K562 (cell line): ENCODE results near the gene SPAG4. TPM values are rescaled to one million over a fixed set of nuclear protein-coding genes. Genes with fewer than 3 reads are reported as not detected.

Experiments
- BRCA1 ChIP-seq, 2 experiments: fragments of 450-650 bp in 1 of 2; sonication (generic) in 1 of 2; formaldehyde crosslinking in 1 of 2; IDR thresholded peaks; 2 replicates each; pipeline versions ENCODE4 v1.5.0 to v1.6.1; 2017 to 2020; ENCODE audit warnings: mild to moderate bottlenecking in 1 of 2, missing genetic modification reagents in 1 of 2
- CBX5 ChIP-seq: IDR thresholded peaks from 2 replicates; pipeline ENCODE4 v1.6.1; 2014; ENCODE audit warnings: low read depth, borderline replicate concordance
- E2F3 ChIP-seq: fragments of 250-450 bp; sonication (Bioruptor Pico); IDR thresholded peaks from 2 replicates; pipeline ENCODE4 v1.4.0; 2020; ENCODE audit warnings: mild to moderate bottlenecking
- HDGF ChIP-seq: fragments of 450-650 bp; IDR thresholded peaks from 2 replicates; pipeline ENCODE4 v1.6.1; 2016
- MECOM ChIP-seq: fragments of 250-450 bp; sonication (Bioruptor Pico); IDR thresholded peaks from 2 replicates; pipeline ENCODE4 v1.8.0; 2022; ENCODE audit warnings: inconsistent platforms
- NELFE ChIP-seq: IDR thresholded peaks from 2 replicates; pipeline ENCODE4 v1.6.1; 2011; ENCODE audit warnings: mild to moderate bottlenecking; ENCODE audit not compliant: insufficient read depth, insufficient read length
- PCBP1 ChIP-seq: fragments of 200-400 bp; formaldehyde crosslinking; IDR thresholded peaks from 2 replicates; pipeline ENCODE4 v1.6.1; 2018; ENCODE audit warnings: mild to moderate bottlenecking, low read depth, low read length; ENCODE audit not compliant: poor library complexity, severe bottlenecking
- PTBP1 ChIP-seq: fragments of 200-400 bp; formaldehyde crosslinking; IDR thresholded peaks from 2 replicates; pipeline ENCODE4 v1.6.1; 2017; ENCODE audit warnings: low read depth, low read length
- SMAD2 ChIP-seq: fragments of 150-350 bp; IDR thresholded peaks from 2 replicates; pipeline ENCODE4 v1.6.1; 2014; ENCODE audit warnings: low read depth, mild to moderate bottlenecking, low read length
- ZBED1 ChIP-seq: IDR thresholded peaks from 2 replicates; pipeline ENCODE4 v1.6.1; 2014
- ZBTB17 ChIP-seq: fragments of 450-650 bp; formaldehyde crosslinking; IDR thresholded peaks from 2 replicates; pipeline ENCODE4 v1.4.0; 2020; ENCODE audit warnings: mild to moderate bottlenecking
- ZBTB8A ChIP-seq: fragments of 450-650 bp; IDR thresholded peaks from 2 replicates; pipeline ENCODE4 v1.6.1; 2018; ENCODE audit warnings: mild to moderate bottlenecking, moderate library complexity; ENCODE audit not compliant: partially characterized antibody
- ZC3H11A ChIP-seq: IDR thresholded peaks from 2 replicates; pipeline ENCODE4 v1.6.1; 2012; ENCODE audit warnings: low read depth, low read length, improper control_type of control experiment
- ZNF121 ChIP-seq: sonication (generic); formaldehyde crosslinking; conservative IDR thresholded peaks from 2 replicates; pipeline ENCODE4 v1.8.0; 2022; ENCODE audit warnings: missing genetic modification reagents
- ZNF354B ChIP-seq: fragments of 250-450 bp; sonication (Bioruptor Pico); IDR thresholded peaks from 2 replicates; pipeline ENCODE4 v1.4.0; 2020
- ZNF551 ChIP-seq: fragments of 250-450 bp; sonication (Bioruptor Pico); IDR thresholded peaks from 2 replicates; pipeline ENCODE4 v1.5.0; 2021; ENCODE audit warnings: mild to moderate bottlenecking, moderate library complexity
- ZNF644 ChIP-seq: fragments of 200-800 bp; sonication (Bioruptor generic); IDR thresholded peaks from 2 replicates; pipeline ENCODE4 v1.6.1; 2016; ENCODE audit warnings: low read depth, missing genetic modification characterization, missing compliant biosample characterization
- ZZZ3 ChIP-seq: fragments of 450-650 bp; IDR thresholded peaks from 2 replicates; pipeline ENCODE4 v1.6.1; 2016; ENCODE audit warnings: antibody characterized with exemption, mild to moderate bottlenecking, moderate library complexity
- polyA plus RNA-seq, 8 experiments: library from polyadenylated mRNA; depleted of rRNA in 4 of 8; stranded (reverse) in 5 of 8; unstranded in 3 of 8; fragments of >200 nt; fragmentation: Nextera tagmentation in 2 of 8; fragmentation: Illumina TruSeq in 1 of 8; extraction: Ambion mirVana in 2 of 8; extraction: Trizol in 1 of 8; gene quantifications; 2 replicates each; pipeline versions ENCODE4 v1.2.1 to v1.2.3, GENCODE V29; 2011 to 2014; ENCODE audit warnings: inconsistent platforms in 1 of 8, missing spikeins in 1 of 8
- total RNA-seq, 7 experiments: library from RNA; depleted of rRNA in 6 of 7; stranded (reverse); fragments of >200 nt in 6 of 7; fragmentation: Illumina TruSeq in 2 of 7; extraction: Trizol in 2 of 7; gene quantifications; 2 replicates each; pipeline versions ENCODE4 v1.2.1 to v1.2.3, GENCODE V29; 2011 to 2021; ENCODE audit warnings: low replicate concordance in 1 of 7
- TF ChIP-seq, protein P1 (sequence below), 2 experiments: fragments of 450-650 bp in 1 of 2; sonication (generic) in 1 of 2; formaldehyde crosslinking; conservative IDR thresholded peaks; 2 replicates each; pipeline versions ENCODE4 v1.4.0 to v1.8.1; 2020 to 2022; ENCODE audit warnings: mild to moderate bottlenecking in 1 of 2, missing genetic modification reagents in 1 of 2
- TF ChIP-seq, protein P2 (sequence below): sonication (generic); formaldehyde crosslinking; IDR thresholded peaks from 2 replicates; pipeline ENCODE4 v1.8.0; 2022; ENCODE audit warnings: mild to moderate bottlenecking, missing genetic modification reagents
- TF ChIP-seq, protein P3 (sequence below): sonication (generic); formaldehyde crosslinking; IDR thresholded peaks from 2 replicates; pipeline ENCODE4 v1.8.0; 2022; ENCODE audit warnings: missing genetic modification reagents, mild to moderate bottlenecking, borderline replicate concordance
- TF ChIP-seq, protein P4 (sequence below): fragments of 250-450 bp; sonication (Bioruptor Pico); IDR thresholded peaks from 2 replicates; pipeline ENCODE4 v1.4.0; 2020; ENCODE audit warnings: mild to moderate bottlenecking

The SPAG4 gene
- total and polyA plus RNA-seq, 9 of the 15 experiments (the other 6 are each of a cell fraction or from before 2014, with no cell fraction given), result 1.6 to 11.4 (median 4.6) TPM

DNA sequence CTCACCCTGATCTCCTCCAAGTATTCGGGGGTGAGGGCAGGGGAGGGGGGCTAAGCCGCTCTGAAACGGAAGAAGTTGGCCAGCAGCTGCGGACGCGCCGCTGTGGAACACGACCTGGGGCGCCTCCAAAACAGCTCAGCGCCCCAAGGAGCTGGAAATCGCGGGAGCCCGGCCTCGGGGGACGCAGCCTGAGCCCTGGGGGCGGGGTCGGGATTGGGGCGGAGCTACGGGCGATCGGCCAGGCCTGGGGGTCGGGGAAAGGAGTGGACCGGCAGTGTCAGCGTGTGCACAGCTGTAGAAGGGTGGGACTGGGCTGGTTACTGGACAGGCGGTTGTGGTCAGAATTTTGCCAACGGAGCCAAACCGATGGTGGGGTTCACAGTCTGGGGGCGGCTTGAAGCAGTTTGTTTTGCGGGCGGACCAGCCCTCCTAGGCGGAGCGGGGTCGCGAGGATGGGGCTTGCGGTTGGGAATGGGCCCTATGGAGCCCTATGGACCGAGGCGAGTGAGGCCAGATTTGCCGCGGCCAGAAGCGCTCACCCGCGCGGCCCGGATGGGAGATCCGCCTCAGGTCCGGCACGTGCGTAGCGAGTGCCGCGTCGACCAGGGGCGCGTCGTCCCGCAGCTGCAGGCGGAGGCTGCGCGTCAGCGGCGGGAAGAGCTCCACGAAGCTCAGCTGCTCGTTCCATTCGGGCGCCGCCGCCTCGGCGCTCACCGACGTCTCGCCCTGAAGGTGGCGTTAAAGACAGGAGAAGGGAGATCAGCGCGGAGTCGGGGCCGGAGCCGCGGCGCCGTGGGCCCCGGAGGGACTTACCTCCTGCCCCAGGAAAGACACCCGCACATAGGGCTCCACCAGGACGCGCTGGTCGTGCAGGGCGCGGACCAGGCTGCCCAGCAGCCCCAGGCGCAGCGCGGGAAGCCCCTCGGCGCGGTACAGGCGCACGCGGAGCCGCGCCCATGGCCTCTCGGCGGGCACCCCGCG, 14.3 kb upstream of the SPAG4 start (continued):
- TF ChIP-seq SMAD2, result no peak
- TF ChIP-seq HDGF, result no peak
- no peak for TF ChIP-seq NELFE
- 0 out of 2 replicates have a peak, but pooled peaks have one; percentile 57 for TF ChIP-seq PTBP1
- TF ChIP-seq, protein P1, sequence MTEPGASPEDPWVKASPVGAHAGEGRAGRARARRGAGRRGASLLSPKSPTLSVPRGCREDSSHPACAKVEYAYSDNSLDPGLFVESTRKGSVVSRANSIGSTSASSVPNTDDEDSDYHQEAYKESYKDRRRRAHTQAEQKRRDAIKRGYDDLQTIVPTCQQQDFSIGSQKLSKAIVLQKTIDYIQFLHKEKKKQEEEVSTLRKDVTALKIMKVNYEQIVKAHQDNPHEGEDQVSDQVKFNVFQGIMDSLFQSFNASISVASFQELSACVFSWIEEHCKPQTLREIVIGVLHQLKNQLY (CRISPR knock-in tag; conservative IDR thresholded peaks at IDR 0.05), result peak in 1 of 2 experiments; percentile 95; a peak in 2 of 4 replicates
- no peak for TF ChIP-seq ZNF354B (CRISPR knock-in tag)
- TF ChIP-seq, protein P2, sequence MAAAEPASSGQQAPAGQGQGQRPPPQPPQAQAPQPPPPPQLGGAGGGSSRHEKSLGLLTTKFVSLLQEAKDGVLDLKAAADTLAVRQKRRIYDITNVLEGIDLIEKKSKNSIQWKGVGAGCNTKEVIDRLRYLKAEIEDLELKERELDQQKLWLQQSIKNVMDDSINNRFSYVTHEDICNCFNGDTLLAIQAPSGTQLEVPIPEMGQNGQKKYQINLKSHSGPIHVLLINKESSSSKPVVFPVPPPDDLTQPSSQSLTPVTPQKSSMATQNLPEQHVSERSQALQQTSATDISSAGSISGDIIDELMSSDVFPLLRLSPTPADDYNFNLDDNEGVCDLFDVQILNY (CRISPR knock-in tag), result peak; percentile 88; the same call in 1 of the 2 replicates
- TF ChIP-seq, protein P3, sequence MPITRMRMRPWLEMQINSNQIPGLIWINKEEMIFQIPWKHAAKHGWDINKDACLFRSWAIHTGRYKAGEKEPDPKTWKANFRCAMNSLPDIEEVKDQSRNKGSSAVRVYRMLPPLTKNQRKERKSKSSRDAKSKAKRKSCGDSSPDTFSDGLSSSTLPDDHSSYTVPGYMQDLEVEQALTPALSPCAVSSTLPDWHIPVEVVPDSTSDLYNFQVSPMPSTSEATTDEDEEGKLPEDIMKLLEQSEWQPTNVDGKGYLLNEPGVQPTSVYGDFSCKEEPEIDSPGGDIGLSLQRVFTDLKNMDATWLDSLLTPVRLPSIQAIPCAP, result 0 out of 2 replicates have a peak, but pooled peaks have one; percentile 79
- TF ChIP-seq ZBED1, result no peak
- peak; percentile 55; the same call in 1 of the 2 replicates for TF ChIP-seq ZBTB17 (CRISPR knock-in tag)
- TF ChIP-seq ZC3H11A, result no peak
- TF ChIP-seq, protein P4, sequence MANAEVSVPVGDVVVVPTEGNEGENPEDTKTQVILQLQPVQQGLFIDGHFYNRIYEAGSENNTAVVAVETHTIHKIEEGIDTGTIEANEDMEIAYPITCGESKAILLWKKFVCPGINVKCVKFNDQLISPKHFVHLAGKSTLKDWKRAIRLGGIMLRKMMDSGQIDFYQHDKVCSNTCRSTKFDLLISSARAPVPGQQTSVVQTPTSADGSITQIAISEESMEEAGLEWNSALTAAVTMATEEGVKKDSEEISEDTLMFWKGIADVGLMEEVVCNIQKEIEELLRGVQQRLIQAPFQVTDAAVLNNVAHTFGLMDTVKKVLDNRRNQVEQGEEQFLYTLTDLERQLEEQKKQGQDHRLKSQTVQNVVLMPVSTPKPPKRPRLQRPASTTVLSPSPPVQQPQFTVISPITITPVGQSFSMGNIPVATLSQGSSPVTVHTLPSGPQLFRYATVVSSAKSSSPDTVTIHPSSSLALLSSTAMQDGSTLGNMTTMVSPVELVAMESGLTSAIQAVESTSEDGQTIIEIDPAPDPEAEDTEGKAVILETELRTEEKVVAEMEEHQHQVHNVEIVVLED, result peak; percentile 27; the same call in 1 of the 2 replicates
- no peak for TF ChIP-seq MECOM (CRISPR knock-in tag)
- TF ChIP-seq ZZZ3, result no peak
- 0 out of 2 replicates have a peak, but pooled peaks have one; percentile 11 for TF ChIP-seq ZNF121
- TF ChIP-seq ZNF551 (CRISPR knock-in tag), result no peak
- no peak for TF ChIP-seq ZNF644 (tag)
- no peak for TF ChIP-seq BRCA1 (IDR thresholded peaks at IDR 0.05)
- TF ChIP-seq BRCA1 (CRISPR knock-in tag; IDR thresholded peaks at IDR 0.05), result 0 out of 2 replicates have a peak, but pooled peaks have one; percentile 44
- 0 out of 2 replicates have a peak, but pooled peaks have one; percentile 13 for TF ChIP-seq CBX5
- TF ChIP-seq PCBP1, result peak; percentile 28
- TF ChIP-seq E2F3 (CRISPR knock-in tag), result peak; percentile 78; the same call in 1 of the 2 replicates
- no peak for TF ChIP-seq ZBTB8A
